ENCODE data around the gene LRRC17.
"Not testable (repeated sequence)": the region's sequence is repeated elsewhere in the genome, so short reads cannot be mapped to it uniquely, and the experiment has no call there.

LRRC17 gene

GRCh38 chr7:102942181-102942866 lies 29.5 kb downstream of the LRRC17 start:
- no peak for DNase-seq (ENCODE audit: low read depth in 2 of 2)

- no peak for DNase-seq (ENCODE audit: low read depth in 2 of 2)
These were observed 30.1 kb downstream of the LRRC17 start for GRCh38 chr7:102942868-102943267.

- no peak for DNase-seq (ENCODE audit: low read depth in 2 of 2)
These were observed 30.8 kb downstream of the LRRC17 start for GRCh38 chr7:102943423-102944169.

GRCh38 chr7:102944241-102944640 lies 31.4 kb downstream of the LRRC17 start:
- no peak for DNase-seq (ENCODE audit: low read depth in 2 of 2)

- no peak for DNase-seq (ENCODE audit: low read depth in 2 of 2)
These were observed 39.0 kb downstream of the LRRC17 start for GRCh38 chr7:102951839-102952238.

GRCh38 chr7:102953406-102953805 lies 40.6 kb downstream of the LRRC17 start:
- no peak for DNase-seq (ENCODE audit: low read depth in 2 of 2)

- not testable (repeated sequence) for DNase-seq (ENCODE audit: low read depth in 2 of 2)
These were observed 41.6 kb downstream of the LRRC17 start for GRCh38 chr7:102954359-102954758.

GRCh38 chr7:102958004-102958403 lies 45.2 kb downstream of the LRRC17 start:
- DNase-seq (ENCODE audit: low read depth in 2 of 2), result not testable (repeated sequence)

GRCh38 chr7:102961993-102962392 lies 49.2 kb downstream of the LRRC17 start:
- not testable (repeated sequence) for DNase-seq (ENCODE audit: low read depth in 2 of 2)

GRCh38 chr7:102966465-102966864 lies 53.7 kb downstream of the LRRC17 start:
- DNase-seq (ENCODE audit: low read depth in 2 of 2), result no peak

GRCh38 chr7:102967798-102968197 lies 55.0 kb downstream of the LRRC17 start:
- no peak for DNase-seq (ENCODE audit: low read depth in 2 of 2)

- no peak for DNase-seq (ENCODE audit: low read depth in 2 of 2)
These were observed 60.4 kb downstream of the LRRC17 start for GRCh38 chr7:102973096-102973802.

GRCh38 chr7:102974366-102975236 lies 61.8 kb downstream of the LRRC17 start:
- DNase-seq (ENCODE audit: low read depth in 2 of 2), result no peak

- DNase-seq (ENCODE audit: low read depth in 2 of 2), result no peak
These were observed 63.1 kb downstream of the LRRC17 start for GRCh38 chr7:102975854-102976253.

GRCh38 chr7:102976493-102976892 lies 63.7 kb downstream of the LRRC17 start:
- DNase-seq (ENCODE audit: low read depth in 2 of 2), result no peak

GRCh38 chr7:102977586-102977985 lies 64.8 kb downstream of the LRRC17 start:
- not testable (repeated sequence) for DNase-seq (ENCODE audit: low read depth in 2 of 2)

- no peak for DNase-seq (ENCODE audit: low read depth in 2 of 2)
These were observed 65.5 kb downstream of the LRRC17 start for GRCh38 chr7:102978284-102978683.

GRCh38 chr7:102979670-102980069 lies 66.9 kb downstream of the LRRC17 start:
- no peak for DNase-seq (ENCODE audit: low read depth in 2 of 2)

- DNase-seq (ENCODE audit: low read depth in 2 of 2), result no peak
These were observed 68.7 kb downstream of the LRRC17 start for GRCh38 chr7:102981451-102981850.

GRCh38 chr7:102982235-102982634 lies 69.4 kb downstream of the LRRC17 start:
- no peak for DNase-seq (ENCODE audit: low read depth in 2 of 2)

- no peak for DNase-seq (ENCODE audit: low read depth in 2 of 2)
These were observed 70.8 kb downstream of the LRRC17 start for GRCh38 chr7:102983602-102984001.
